ENCODE data around the gene ADI1. TPM values are rescaled to one million over a fixed set of nuclear protein-coding genes. Genes with fewer than 3 reads are reported as not detected.

Gene ADI1
- total RNA-seq, 5 donors from 2014 or later (not counting 1 experiment from before 2014, with no cell fraction given), result 20.9 to 29.0 (median 28.3) TPM

DNA sequence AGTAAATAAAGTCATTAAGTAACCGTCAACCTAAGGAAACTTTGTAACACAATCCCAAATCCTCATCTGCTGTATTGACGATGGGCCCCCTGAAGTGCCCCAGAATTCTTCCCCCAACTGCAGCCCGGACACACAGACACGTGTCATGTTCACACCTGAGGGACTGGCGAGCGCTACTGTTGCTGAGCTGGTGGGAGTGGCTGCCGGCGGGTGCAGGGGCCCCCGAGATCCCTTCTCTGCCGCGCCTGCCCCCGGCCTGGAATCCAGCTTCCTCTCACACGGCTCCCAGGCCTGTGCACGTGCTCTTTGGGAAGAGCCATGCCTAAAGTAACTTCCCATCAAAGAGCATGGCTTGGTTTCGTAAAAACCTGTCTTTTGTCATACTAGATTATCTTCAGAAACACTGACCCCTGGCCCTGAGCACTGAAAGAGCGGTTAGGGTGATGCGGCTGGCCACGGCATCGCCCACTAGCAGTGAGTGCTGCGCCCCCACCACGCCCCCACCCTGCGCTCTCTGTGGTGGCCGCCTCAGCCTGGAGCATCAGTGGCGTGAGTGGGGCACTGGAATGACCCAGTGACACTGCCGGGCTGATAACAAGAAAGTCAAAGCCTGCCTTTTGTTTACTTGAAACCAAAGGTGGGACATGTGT is 56.0 kb downstream of the ADI1 start:
- peaks cover 31% of the 10 kb centered on the region for H3K36me3 Mint-ChIP-seq
- H3K4me1 ChIP-seq (ENCODE audit: control insufficient read depth in 1 of 2, extremely low read depth in 1 of 2, insufficient read depth in 2 of 2, low read length in 2 of 2), result peaks cover 6 to 8% of the 10 kb centered on the region in 2 experiments
- H3K9me3 ChIP-seq, result no peaks in the 10 kb centered on the region
- CTCF ChIA-PET, result interaction anchor here (0.7 to 1.6 kb wide), 5 partner anchors 9 to 40 kb away, joined by 3 to 5 read pairs (median 4); no protein-coding TSS in a partner anchor
- H3K27me3 Mint-ChIP-seq, result no peaks in the 10 kb centered on the region
- ATAC-seq (replicated peaks in 1 of 4) (no peak), DNase-seq (no peak)
- H3K9me3 Mint-ChIP-seq, result no peaks in the 10 kb centered on the region
- H3K4me3 ChIP-seq (ENCODE audit: control insufficient read depth in 1 of 2, extremely low read depth in 1 of 2, low read length in 1 of 2), result no peak overlapping the region
- H3K27me3 ChIP-seq (replicated peaks in 1 of 2; ENCODE audit: control insufficient read depth in 2 of 2, extremely low read depth in 1 of 2, insufficient read depth in 2 of 2, low read length in 1 of 2), result no peaks in the 10 kb centered on the region
- H3K27ac Mint-ChIP-seq, result no peak overlapping the region
- no peak overlapping the region for H3K27ac ChIP-seq (ENCODE audit: low read length)
- H3K4me1 Mint-ChIP-seq, result peaks cover 10 to 12% (median 10%) of the 10 kb centered on the region in 3 donors
- H3K4me3 Mint-ChIP-seq, result no peak overlapping the region
- peaks cover 18 to 57% of the 10 kb centered on the region in 2 donors for H3K36me3 ChIP-seq (ENCODE audit: control insufficient read depth in 2 of 2, extremely low read depth in 1 of 2, insufficient read depth in 1 of 2, low read length in 1 of 2)
- POLR2A ChIA-PET, result no interaction called here
- WGBS (ENCODE audit: insufficient coverage), result 98% methylated on average over 23 of the region's 25 CpGs

DNA sequence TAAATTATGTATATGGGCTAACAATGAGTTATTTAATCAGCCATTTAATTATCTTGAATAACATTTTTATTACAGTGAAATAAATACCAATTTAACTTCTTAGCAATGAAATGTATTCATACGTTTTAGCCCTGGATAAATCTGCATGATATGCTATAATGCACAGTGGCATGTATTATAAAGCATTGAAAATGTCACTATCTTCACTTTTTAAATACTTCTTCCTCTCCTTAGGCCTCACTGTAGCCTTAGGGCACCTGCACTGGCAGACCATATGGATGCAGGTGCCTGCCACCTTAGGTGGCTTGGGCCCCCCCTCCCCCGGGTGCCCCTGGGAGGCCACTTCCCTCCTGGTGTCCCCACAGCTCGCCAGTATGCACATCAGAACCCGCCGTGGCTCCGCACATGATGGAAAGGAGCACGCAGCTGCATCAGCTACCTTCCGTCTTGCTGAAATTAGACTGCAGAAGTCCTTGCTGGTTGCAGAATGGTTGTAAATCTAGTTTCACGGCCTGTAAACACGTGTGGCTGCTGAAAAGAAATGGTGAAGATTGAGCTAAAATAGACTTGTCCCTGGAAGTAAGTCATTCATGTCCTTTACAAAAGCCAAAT is 56.7 kb downstream of the ADI1 start:
- Histone ChIP-seq H3K4me3 (ENCODE audit: control insufficient read depth in 1 of 2, extremely low read depth in 1 of 2, low read length in 1 of 2) (no peak overlapping the region), H3K4me1 (ENCODE audit: control insufficient read depth in 1 of 2, extremely low read depth in 1 of 2, insufficient read depth in 2 of 2, low read length in 2 of 2) (peaks cover 6 to 8% of the 10 kb centered on the region in 2 experiments), H3K27me3 (replicated peaks in 1 of 2; ENCODE audit: control insufficient read depth in 2 of 2, extremely low read depth in 1 of 2, insufficient read depth in 2 of 2, low read length in 1 of 2) (no peaks in the 10 kb centered on the region), H3K9me3 (no peaks in the 10 kb centered on the region), H3K27ac (ENCODE audit: low read length) (no peak overlapping the region), H3K36me3 (ENCODE audit: control insufficient read depth in 2 of 2, extremely low read depth in 1 of 2, insufficient read depth in 1 of 2, low read length in 1 of 2) (peaks cover 18 to 56% of the 10 kb centered on the region in 2 donors)
- DNase-seq (peak in 1 of 35 experiments; percentile 13), ATAC-seq (replicated peaks in 1 of 4) (no peak)
- Mint-ChIP-seq H3K36me3 (peaks cover 26% of the 10 kb centered on the region), H3K9me3 (no peaks in the 10 kb centered on the region), H3K4me1 (peaks cover 10 to 12% (median 10%) of the 10 kb centered on the region in 3 donors), H3K27me3 (no peaks in the 10 kb centered on the region), H3K4me3 (peak overlapping the region in 1 of 3 donors; percentile 52), H3K27ac (no peak overlapping the region)
- ChIA-PET CTCF (interaction anchor here (0.7 to 1.6 kb wide), 7 partner anchors 10 to 56 kb away, joined by 3 to 5 read pairs (median 4); no protein-coding TSS in a partner anchor), POLR2A (no interaction called here)
- WGBS (ENCODE audit: insufficient coverage), result 74% methylated on average over 7 of the region's 10 CpGs

DNA sequence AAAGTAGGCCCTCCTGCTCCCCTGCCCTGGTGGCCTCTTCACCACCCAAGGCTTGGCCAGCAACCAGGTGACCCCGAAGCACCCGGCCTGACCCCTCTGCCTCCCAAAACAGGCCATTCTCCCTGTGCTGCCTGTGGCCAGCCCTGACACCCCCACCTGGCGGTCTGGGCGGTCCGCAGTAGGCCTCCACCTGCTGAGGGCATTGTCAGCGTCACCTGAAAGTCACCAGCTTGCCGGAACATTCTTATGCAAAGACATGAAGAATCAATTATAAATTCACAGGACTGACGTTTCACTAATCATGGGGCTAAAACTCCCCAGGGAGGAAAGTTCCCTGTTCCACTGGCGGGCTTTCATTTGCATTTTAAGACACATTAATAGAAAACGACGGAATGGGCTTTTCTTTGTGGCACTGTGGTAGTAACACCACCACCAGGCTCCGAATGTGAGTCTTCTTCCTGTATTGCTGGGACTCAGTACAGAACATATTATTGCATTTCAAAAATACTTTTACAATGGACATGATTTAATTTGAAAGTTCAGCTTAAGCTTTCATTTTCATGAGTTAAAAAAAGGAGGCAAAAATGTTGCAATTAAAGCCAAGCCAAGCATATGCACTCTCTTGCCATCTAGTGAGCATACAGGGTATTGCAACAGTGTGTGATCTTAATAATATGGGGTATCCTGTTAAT is 57.4 kb downstream of the ADI1 start:
- H3K27ac Mint-ChIP-seq, result no peak overlapping the region
- DNase-seq (peak in 11 of 35 experiments; percentile 8 to 73 (median 24)), ATAC-seq (replicated peaks in 1 of 4) (peak in 3 of 4 experiments; percentile 47 to 68 (median 59))
- no peaks in the 10 kb centered on the region for H3K27me3 Mint-ChIP-seq
- ChIA-PET CTCF (interaction anchor here (0.9 to 1.6 kb wide), 4 partner anchors 9 to 57 kb away, joined by 3 to 5 read pairs (median 4); no protein-coding TSS in a partner anchor), POLR2A (no interaction called here)
- H3K4me3 Mint-ChIP-seq, result peak overlapping the region in 1 of 3 donors; percentile 52
- H3K36me3 Mint-ChIP-seq, result peaks cover 21% of the 10 kb centered on the region
- no peaks in the 10 kb centered on the region for H3K9me3 Mint-ChIP-seq
- peaks cover 13 to 54% of the 10 kb centered on the region in 2 donors for H3K36me3 ChIP-seq (ENCODE audit: control insufficient read depth in 2 of 2, extremely low read depth in 1 of 2, insufficient read depth in 1 of 2, low read length in 1 of 2)
- no peaks in the 10 kb centered on the region for H3K27me3 ChIP-seq (replicated peaks in 1 of 2; ENCODE audit: control insufficient read depth in 2 of 2, extremely low read depth in 1 of 2, insufficient read depth in 2 of 2, low read length in 1 of 2)
- no peak overlapping the region for H3K27ac ChIP-seq (ENCODE audit: low read length)
- peaks cover 10 to 12% (median 10%) of the 10 kb centered on the region in 3 donors for H3K4me1 Mint-ChIP-seq
- WGBS (ENCODE audit: insufficient coverage), result 100% methylated on average over 7 of the region's 12 CpGs
- H3K4me1 ChIP-seq (ENCODE audit: control insufficient read depth in 1 of 2, extremely low read depth in 1 of 2, insufficient read depth in 2 of 2, low read length in 2 of 2), result peaks cover 6 to 8% of the 10 kb centered on the region in 2 experiments
- no peak overlapping the region for H3K4me3 ChIP-seq (ENCODE audit: control insufficient read depth in 1 of 2, extremely low read depth in 1 of 2, low read length in 1 of 2)
- no peaks in the 10 kb centered on the region for H3K9me3 ChIP-seq

DNA sequence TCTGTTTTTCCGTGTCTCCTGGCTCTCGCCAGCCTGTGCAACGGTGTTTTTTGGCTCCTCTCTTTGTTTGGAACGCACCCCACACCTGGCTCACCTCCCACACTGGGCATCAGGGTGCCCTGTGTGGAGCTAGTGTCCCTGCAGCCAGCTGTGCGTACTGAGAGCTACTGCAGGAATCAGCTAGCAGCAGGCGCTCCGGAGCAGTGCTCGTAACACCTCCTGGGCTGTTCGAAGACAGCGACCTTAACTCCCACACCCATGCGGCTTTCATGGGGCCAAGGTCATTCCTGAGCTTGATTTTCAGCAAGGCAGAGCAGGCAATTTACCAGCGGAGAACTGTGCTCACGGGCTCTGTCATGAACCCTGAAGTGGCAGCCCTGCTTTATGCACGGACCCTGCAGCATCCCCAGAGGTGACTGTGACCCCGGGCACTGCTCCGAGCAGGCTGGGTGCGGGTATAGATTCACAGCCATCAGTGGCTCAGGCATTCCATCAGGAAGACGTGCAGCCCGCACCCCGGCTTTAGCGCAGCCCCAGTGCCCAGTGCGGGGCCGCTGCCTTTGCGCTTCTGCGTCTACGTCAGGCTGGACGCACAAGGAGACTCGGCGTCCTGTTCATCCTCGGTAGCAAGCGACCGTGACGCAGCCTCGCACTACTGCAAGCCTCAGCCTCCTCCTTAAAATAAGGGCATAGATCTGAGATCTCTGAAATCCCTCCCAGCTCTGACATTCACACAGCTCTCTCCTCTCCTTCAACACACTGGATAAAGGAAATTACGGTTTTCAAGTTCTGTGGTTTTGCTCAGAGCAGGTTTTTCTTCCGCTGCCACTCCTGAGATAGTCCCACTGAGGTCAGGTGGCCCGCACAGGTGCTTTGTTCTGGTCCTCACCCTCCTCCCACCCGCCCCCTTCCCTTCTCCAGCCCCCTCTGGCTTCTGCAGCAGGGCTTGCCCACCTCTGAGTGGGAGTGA is 58.2 kb downstream of the ADI1 start:
- Histone ChIP-seq H3K27ac (ENCODE audit: low read length) (no peak overlapping the region), H3K36me3 (ENCODE audit: control insufficient read depth in 2 of 2, extremely low read depth in 1 of 2, insufficient read depth in 1 of 2, low read length in 1 of 2) (peaks cover 14 to 54% of the 10 kb centered on the region in 2 donors), H3K27me3 (replicated peaks in 1 of 2; ENCODE audit: control insufficient read depth in 2 of 2, extremely low read depth in 1 of 2, insufficient read depth in 2 of 2, low read length in 1 of 2) (no peaks in the 10 kb centered on the region), H3K9me3 (no peaks in the 10 kb centered on the region), H3K4me1 (ENCODE audit: control insufficient read depth in 1 of 2, extremely low read depth in 1 of 2, insufficient read depth in 2 of 2, low read length in 2 of 2) (peaks cover 6 to 8% of the 10 kb centered on the region in 2 experiments), H3K4me3 (ENCODE audit: control insufficient read depth in 1 of 2, extremely low read depth in 1 of 2, low read length in 1 of 2) (no peak overlapping the region)
- WGBS (ENCODE audit: insufficient coverage), result 79% methylated on average over 30 of the region's 38 CpGs
- peak in 1 of 4 experiments; percentile 52 for ATAC-seq (replicated peaks in 1 of 4)
- ChIA-PET CTCF (interaction anchor here in 1 of 2 donors (0.7 to 0.8 kb wide), 2 partner anchors 12 to 37 kb away, joined by 3 to 4 read pairs; no protein-coding TSS in a partner anchor), POLR2A (no interaction called here)
- peak overlapping the region in 1 of 3 donors; percentile 44 for H3K4me3 Mint-ChIP-seq
- no peaks in the 10 kb centered on the region for H3K27me3 Mint-ChIP-seq
- no peaks in the 10 kb centered on the region for H3K9me3 Mint-ChIP-seq
- DNase-seq, result no peak
- H3K27ac Mint-ChIP-seq, result no peak overlapping the region
- peaks cover 10 to 12% (median 10%) of the 10 kb centered on the region in 3 donors for H3K4me1 Mint-ChIP-seq
- peaks cover 25% of the 10 kb centered on the region for H3K36me3 Mint-ChIP-seq

DNA sequence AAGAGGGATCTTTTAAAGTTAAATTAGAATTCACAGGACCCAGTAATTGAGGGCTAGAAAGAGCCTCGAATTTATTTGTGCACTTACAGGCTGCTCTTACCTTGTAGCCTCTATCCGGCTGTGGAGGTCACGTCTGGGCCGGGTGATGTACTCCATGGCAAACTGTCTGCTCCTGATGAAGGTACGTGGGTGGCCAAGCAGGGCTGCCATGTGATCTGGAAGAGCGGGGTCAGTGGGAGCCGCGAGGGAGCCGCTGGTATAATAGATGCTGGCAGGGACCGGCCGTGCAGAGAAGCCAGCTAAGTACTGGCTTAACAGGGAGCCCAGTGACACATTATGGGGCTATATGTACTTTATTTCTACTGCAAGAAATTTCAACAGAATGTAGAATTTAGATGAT is 59.2 kb downstream of the ADI1 start:
- H3K9me3 Mint-ChIP-seq, result no peaks in the 10 kb centered on the region
- peaks cover 10 to 12% (median 10%) of the 10 kb centered on the region in 3 donors for H3K4me1 Mint-ChIP-seq
- no peaks in the 10 kb centered on the region for H3K27me3 Mint-ChIP-seq
- no peak overlapping the region for H3K4me3 Mint-ChIP-seq
- ChIA-PET CTCF (no interaction called here), POLR2A (no interaction called here)
- H3K4me3 ChIP-seq (ENCODE audit: control insufficient read depth in 1 of 2, extremely low read depth in 1 of 2, low read length in 1 of 2), result no peak overlapping the region
- H3K27me3 ChIP-seq (replicated peaks in 1 of 2; ENCODE audit: control insufficient read depth in 2 of 2, extremely low read depth in 1 of 2, insufficient read depth in 2 of 2, low read length in 1 of 2), result no peaks in the 10 kb centered on the region
- DNase-seq (no peak), ATAC-seq (replicated peaks in 1 of 4) (no peak)
- H3K36me3 Mint-ChIP-seq, result peaks cover 34% of the 10 kb centered on the region
- H3K4me1 ChIP-seq (ENCODE audit: control insufficient read depth in 1 of 2, extremely low read depth in 1 of 2, insufficient read depth in 2 of 2, low read length in 2 of 2), result peaks cover 6 to 8% of the 10 kb centered on the region in 2 experiments
- H3K27ac ChIP-seq (ENCODE audit: low read length), result no peak overlapping the region
- WGBS (ENCODE audit: insufficient coverage), result 94% methylated on average over 11 of the region's 11 CpGs
- peaks cover 12 to 52% of the 10 kb centered on the region in 2 donors for H3K36me3 ChIP-seq (ENCODE audit: control insufficient read depth in 2 of 2, extremely low read depth in 1 of 2, insufficient read depth in 1 of 2, low read length in 1 of 2)
- H3K9me3 ChIP-seq, result no peaks in the 10 kb centered on the region
- H3K27ac Mint-ChIP-seq, result no peak overlapping the region

Data from T-cell (primary cell).